Measurements from ENCODE around the gene LBHD2. TPM values are rescaled to one million over a fixed set of nuclear protein-coding genes. Genes with fewer than 3 reads are reported as not detected.

LBHD2 gene
- total and polyA plus RNA-seq, 10 of the 15 experiments (the other 5 are each of a cell fraction or from before 2014, with no cell fraction given): not detected

GRCh38 chr14:103139132-103140025, 55.4 kb downstream of the LBHD2 start (continued):
- TF ChIP-seq SRF (IDR thresholded peaks at IDR 0.05; ENCODE audit: low read depth in 2 of 2, low read length in 2 of 2) (no peak), LARP7 (IDR thresholded peaks at IDR 0.05) (no peak)
- TF ChIP-seq, protein P1, sequence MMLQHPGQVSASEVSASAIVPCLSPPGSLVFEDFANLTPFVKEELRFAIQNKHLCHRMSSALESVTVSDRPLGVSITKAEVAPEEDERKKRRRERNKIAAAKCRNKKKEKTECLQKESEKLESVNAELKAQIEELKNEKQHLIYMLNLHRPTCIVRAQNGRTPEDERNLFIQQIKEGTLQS (IDR thresholded peaks at IDR 0.05; ENCODE audit: borderline replicate concordance, extremely low read depth, low read depth, low read length): no peak

Other genes starting within 250 kb of the LBHD2 start
- 0.11 and 0.17 TPM in 2 replicates for gene AMN, start 161.5 kb upstream of the LBHD2 start, total RNA-seq (2014; rRNA removed)
- gene AMN, start 161.5 kb upstream of the LBHD2 start, total RNA-seq (2014; rRNA removed; fragmentation: Illumina TruSeq; extraction: Trizol): not detected in 2 replicates
- 0.33 and 0.82 TPM in 2 replicates for gene AMN, start 161.5 kb upstream of the LBHD2 start, total RNA-seq (2021)
- 0.04 and 0.10 TPM in 2 replicates for gene AMN, start 161.5 kb upstream of the LBHD2 start, polyA plus RNA-seq (2011; rRNA removed)
- 0.03 TPM in 1 of 2 replicates, not detected in the other for gene AMN, start 161.5 kb upstream of the LBHD2 start, polyA plus RNA-seq (2014; fragmentation: Illumina TruSeq; extraction: Trizol)
- not detected for gene AMN, start 161.5 kb upstream of the LBHD2 start, polyA plus RNA-seq (2014; fragmentation: Nextera tagmentation; extraction: Ambion mirVana)
- 0.24 TPM in 1 of 2 replicates, not detected in the other for gene AMN, start 161.5 kb upstream of the LBHD2 start, polyA plus RNA-seq (2014; rRNA removed)
- gene AMN, start 161.5 kb upstream of the LBHD2 start, polyA plus RNA-seq (2016; fragmentation: Nextera tagmentation; extraction: Ambion mirVana): not detected
- gene CDC42BPB, start 26.7 kb upstream of the LBHD2 start, total RNA-seq (2014; rRNA removed): 15.3 and 19.9 TPM in 2 replicates
- gene CDC42BPB, start 26.7 kb upstream of the LBHD2 start, total RNA-seq (2014; rRNA removed; fragmentation: Illumina TruSeq; extraction: Trizol): 10.0 and 10.7 TPM in 2 replicates
- gene CDC42BPB, start 26.7 kb upstream of the LBHD2 start, total RNA-seq (2021): 20.3 and 22.0 TPM in 2 replicates
- gene CDC42BPB, start 26.7 kb upstream of the LBHD2 start, polyA plus RNA-seq (2011; rRNA removed): 17.4 and 22.1 TPM in 2 replicates
- 8.4 and 15.9 TPM in 2 replicates for gene CDC42BPB, start 26.7 kb upstream of the LBHD2 start, polyA plus RNA-seq (2014; fragmentation: Illumina TruSeq; extraction: Trizol)
- under 1 TPM; 0.42 to 0.46 TPM for gene CDC42BPB, start 26.7 kb upstream of the LBHD2 start, polyA plus RNA-seq (2014; fragmentation: Nextera tagmentation; extraction: Ambion mirVana)
- 18.3 and 23.6 TPM in 2 replicates for gene CDC42BPB, start 26.7 kb upstream of the LBHD2 start, polyA plus RNA-seq (2014; rRNA removed)
- gene CDC42BPB, start 26.7 kb upstream of the LBHD2 start, polyA plus RNA-seq (2016; fragmentation: Nextera tagmentation; extraction: Ambion mirVana): 1 to 10 TPM in 1 of 2 experiments, under 1 TPM in 1; 0.82 to 1.7 TPM
- not detected in 2 replicates for gene EXOC3L4, start 10.5 kb downstream of the LBHD2 start, total RNA-seq (2014; rRNA removed)
- not detected in 2 replicates for gene EXOC3L4, start 10.5 kb downstream of the LBHD2 start, total RNA-seq (2014; rRNA removed; fragmentation: Illumina TruSeq; extraction: Trizol)
- gene EXOC3L4, start 10.5 kb downstream of the LBHD2 start, total RNA-seq (2021): not detected in 2 replicates
- gene EXOC3L4, start 10.5 kb downstream of the LBHD2 start, polyA plus RNA-seq (2011; rRNA removed): not detected in 2 replicates
- gene EXOC3L4, start 10.5 kb downstream of the LBHD2 start, polyA plus RNA-seq (2014; fragmentation: Illumina TruSeq; extraction: Trizol): not detected in 2 replicates
- not detected for gene EXOC3L4, start 10.5 kb downstream of the LBHD2 start, polyA plus RNA-seq (2014; fragmentation: Nextera tagmentation; extraction: Ambion mirVana)
- not detected in 2 replicates for gene EXOC3L4, start 10.5 kb downstream of the LBHD2 start, polyA plus RNA-seq (2014; rRNA removed)
- gene EXOC3L4, start 10.5 kb downstream of the LBHD2 start, polyA plus RNA-seq (2016; fragmentation: Nextera tagmentation; extraction: Ambion mirVana): not detected
- gene TNFAIP2, start 39.3 kb downstream of the LBHD2 start, total RNA-seq (2014; rRNA removed): 75.4 and 81.6 TPM in 2 replicates
- 51.0 and 58.3 TPM in 2 replicates for gene TNFAIP2, start 39.3 kb downstream of the LBHD2 start, total RNA-seq (2014; rRNA removed; fragmentation: Illumina TruSeq; extraction: Trizol)
- 107 and 116 TPM in 2 replicates for gene TNFAIP2, start 39.3 kb downstream of the LBHD2 start, total RNA-seq (2021)
- 38.5 and 66.7 TPM in 2 replicates for gene TNFAIP2, start 39.3 kb downstream of the LBHD2 start, polyA plus RNA-seq (2011; rRNA removed)
- 36.8 and 67.5 TPM in 2 replicates for gene TNFAIP2, start 39.3 kb downstream of the LBHD2 start, polyA plus RNA-seq (2014; fragmentation: Illumina TruSeq; extraction: Trizol)
- gene TNFAIP2, start 39.3 kb downstream of the LBHD2 start, polyA plus RNA-seq (2014; fragmentation: Nextera tagmentation; extraction: Ambion mirVana): 100 to 1,000 TPM in 1 of 2 experiments, 10 to 100 TPM in 1; 85.6 to 106 TPM
- 137 and 150 TPM in 2 replicates for gene TNFAIP2, start 39.3 kb downstream of the LBHD2 start, polyA plus RNA-seq (2014; rRNA removed)
- gene TNFAIP2, start 39.3 kb downstream of the LBHD2 start, polyA plus RNA-seq (2016; fragmentation: Nextera tagmentation; extraction: Ambion mirVana): 1 to 10 TPM; 7.1 TPM